Endothelial cell of umbilical vein (primary cell): ENCODE measurements around the gene DIS3L2. TPM values are rescaled to one million over a fixed set of nuclear protein-coding genes. Genes with fewer than 3 reads are reported as not detected.

ENCODE experiments used
- BruUV-seq: library from RNA; stranded (reverse); fragments of 400-500 nt; replicated peaks from 2 replicates; lab custom pipeline; 2021; lab: Mats Ljungman, UMichigan
- CTCF ChIA-PET: fragments of 300-600, 350-600 bp; sonication (Branson Sonifier 250); formaldehyde crosslinking; loops from one replicate; lab custom pipeline; 2021; ENCODE audit warnings: antibody characterized with exemption, inconsistent platforms; lab: Charles Lee
- POLR2A ChIA-PET: fragments of 300-600, 350-600 bp; sonication (Branson Sonifier 250); formaldehyde crosslinking; loops from one replicate; lab custom pipeline; 2021; ENCODE audit warnings: antibody characterized with exemption, inconsistent platforms; lab: Charles Lee
- DNase-seq: peaks from one replicate; pipeline ENCODE4 v3.0.0-alpha.2; 2011; ENCODE audit warnings: low read depth, low spot score
- FAIRE-seq: peaks from 2 replicates; lab custom pipeline; 2011; peaks lifted over from hg19 to GRCh38; lab: Jason Lieb, UNC
- H2AFZ ChIP-seq: 2 replicates; pipeline ENCODE4 v1.6.0; 2012; ENCODE audit warnings: low read depth, low read length, control low read depth, inconsistent platforms
- H3K27ac ChIP-seq: 2 replicates; pipeline ENCODE4 v1.5.1; 2011; ENCODE audit warnings: low read depth, mild to moderate bottlenecking, control low read depth, low read length, moderate library complexity; ENCODE audit not compliant: insufficient read depth
- H3K27me3 ChIP-seq, 2 experiments: 2 replicates each; pipeline versions ENCODE4 v1.6.0 to v1.6.1; 2011; ENCODE audit warnings: low read length in 2 of 2, mixed read lengths in 1 of 2; ENCODE audit not compliant: control insufficient read depth in 2 of 2, insufficient read depth in 2 of 2
- H3K36me3 ChIP-seq, 2 experiments: 2 replicates in 1 of 2; 3 replicates in 1 of 2; pipeline ENCODE4 v1.5.1; 2011; ENCODE audit warnings: low read length in 2 of 2, mild to moderate bottlenecking in 1 of 2, moderate library complexity in 1 of 2; ENCODE audit not compliant: control insufficient read depth in 2 of 2, insufficient read depth in 2 of 2; ENCODE audit errors: extremely low read depth in 1 of 2
- H3K4me1 ChIP-seq: 3 replicates; pipeline ENCODE4 v1.5.1; 2011; ENCODE audit warnings: mild to moderate bottlenecking, low read length; ENCODE audit not compliant: control insufficient read depth, insufficient read depth; ENCODE audit errors: extremely low read depth
- H3K4me2 ChIP-seq: 2 replicates; pipeline ENCODE4 v1.6.1; 2011; ENCODE audit warnings: low read length, control low read depth, mixed read lengths; ENCODE audit not compliant: insufficient read depth
- H3K4me3 ChIP-seq, 3 experiments: fragments of 200-600 bp in 1 of 3; sonication (generic), shearing (Covaris generic) in 1 of 3; replicated peaks in 1 of 3; 2 replicates each; pipeline ENCODE4 v1.5.1; 2011 to 2016; ENCODE audit warnings: control low read depth in 3 of 3, low read length in 3 of 3, mild to moderate bottlenecking in 2 of 3, inconsistent platforms in 1 of 3, low read depth in 1 of 3, moderate library complexity in 1 of 3; ENCODE audit not compliant: insufficient read depth in 1 of 3
- H3K79me2 ChIP-seq: 2 replicates; pipeline ENCODE4 v1.6.0; 2012; ENCODE audit warnings: low read length, inconsistent platforms; ENCODE audit not compliant: control insufficient read depth, insufficient read depth
- H3K9ac ChIP-seq: replicated peaks from 2 replicates; pipeline ENCODE3; 2011; ENCODE audit warnings: low read length, control low read depth; ENCODE audit not compliant: insufficient read depth; ENCODE audit errors: extremely low read depth
- H3K9me1 ChIP-seq: replicated peaks from 3 replicates; pipeline ENCODE4 v1.6.0; 2011; ENCODE audit warnings: mild to moderate bottlenecking, low read length; ENCODE audit not compliant: control insufficient read depth, insufficient read depth; ENCODE audit errors: extremely low read depth
- H3K9me3 ChIP-seq: replicated peaks from 2 replicates; pipeline ENCODE4 v1.5.1; 2012; ENCODE audit warnings: low read length, inconsistent platforms; ENCODE audit not compliant: control insufficient read depth, insufficient read depth
- H4K20me1 ChIP-seq: replicated peaks from 2 replicates; pipeline ENCODE3; 2011; ENCODE audit warnings: mild to moderate bottlenecking, low read length; ENCODE audit not compliant: control insufficient read depth, insufficient read depth; ENCODE audit errors: extremely low read depth
- EZH2 ChIP-seq: IDR thresholded peaks from 2 replicates; pipeline ENCODE4 v1.6.1; 2012; ENCODE audit warnings: borderline replicate concordance, low read depth, mild to moderate bottlenecking, moderate library complexity, low read length, inconsistent platforms; ENCODE audit not compliant: severe bottlenecking
- FOS ChIP-seq: IDR thresholded peaks from 2 replicates; pipeline ENCODE4 v1.6.1; 2011; ENCODE audit warnings: mild to moderate bottlenecking, low read length, moderate library complexity, borderline replicate concordance; ENCODE audit not compliant: insufficient read depth
- GATA2 ChIP-seq: IDR thresholded peaks from 2 replicates; pipeline ENCODE4 v1.7.0; 2011; ENCODE audit warnings: low read depth, mild to moderate bottlenecking, moderate library complexity, mixed read lengths, low read length; ENCODE audit not compliant: insufficient read length, insufficient read depth
- JUN ChIP-seq: IDR thresholded peaks from 2 replicates; pipeline ENCODE4 v1.6.1; 2011; ENCODE audit warnings: borderline replicate concordance, low read depth; ENCODE audit not compliant: insufficient read length, insufficient read depth
- MAX ChIP-seq: IDR thresholded peaks from 2 replicates; pipeline ENCODE4 v1.6.1; 2011; ENCODE audit not compliant: insufficient read depth, insufficient read length
- MYC ChIP-seq: IDR thresholded peaks from one replicate; pipeline ENCODE4 v1.6.1; 2011; ENCODE audit warnings: mild to moderate bottlenecking, low read depth, low read length
- POLR2A ChIP-seq: IDR thresholded peaks from 2 replicates; pipeline ENCODE4 v1.6.1; 2012; ENCODE audit warnings: low read depth, mild to moderate bottlenecking, control low read depth, low read length
- POLR2AphosphoS5 ChIP-seq: IDR thresholded peaks from 2 replicates; pipeline ENCODE4 v1.6.1; 2012; ENCODE audit warnings: low read depth, mild to moderate bottlenecking, control low read depth, low read length, moderate library complexity; ENCODE audit not compliant: insufficient read depth
- dilution Hi-C: fragments of 300-500 bp; cut with MboI; formaldehyde crosslinking; loops from one replicate; pipeline ENCODE4 v1.15.0; 2019; ENCODE audit warnings: low sequenced_read_pairs; ENCODE audit not compliant: extremely low pct_ligation_motif_present
- intact Hi-C: fragments of 100-400 bp; cut with micrococcal nuclease; formaldehyde crosslinking; loops from one replicate; pipeline ENCODE4 v1.10.0; 2022
- polyA plus RNA-seq, 4 experiments: library from polyadenylated mRNA; depleted of rRNA in 3 of 4; stranded (reverse) in 3 of 4; unstranded in 1 of 4; fragments of >200 nt; gene quantifications; 2 replicates each; pipeline versions ENCODE4 v1.2.1 to v1.2.3, GENCODE V29; 2011 to 2012; ENCODE audit warnings: missing spikeins in 1 of 4
- total RNA-seq: library from RNA; stranded (reverse); gene quantifications from 2 replicates; pipeline ENCODE4 v1.2.3, GENCODE V29; 2021
- TF ChIP-seq, protein P1 (sequence below), 2 donors: IDR thresholded peaks; 1 replicate in 1 of 2; 2 replicates in 1 of 2; pipeline ENCODE4 v1.5.1; 2011; ENCODE audit warnings: low read length in 2 of 2, mild to moderate bottlenecking in 2 of 2, moderate library complexity in 2 of 2, control low read depth in 1 of 2, inconsistent platforms in 1 of 2, low read depth in 1 of 2; ENCODE audit not compliant: insufficient read depth in 1 of 2; ENCODE audit errors: extremely low read depth in 1 of 2

DIS3L2 gene
- total and polyA plus RNA-seq, 2 donors (not counting 3 experiments of a cell fraction or from before 2014, with no cell fraction given): 14.6 to 31.2 TPM

- no peak for TF ChIP-seq MYC
- no peak for TF ChIP-seq POLR2A
- TF ChIP-seq MAX: no peak
- TF ChIP-seq EZH2: no peak
- TF ChIP-seq GATA2: no peak
- TF ChIP-seq FOS: no peak
- TF ChIP-seq POLR2AphosphoS5: no peak
- no peak for TF ChIP-seq JUN
- TF ChIP-seq, protein P1, sequence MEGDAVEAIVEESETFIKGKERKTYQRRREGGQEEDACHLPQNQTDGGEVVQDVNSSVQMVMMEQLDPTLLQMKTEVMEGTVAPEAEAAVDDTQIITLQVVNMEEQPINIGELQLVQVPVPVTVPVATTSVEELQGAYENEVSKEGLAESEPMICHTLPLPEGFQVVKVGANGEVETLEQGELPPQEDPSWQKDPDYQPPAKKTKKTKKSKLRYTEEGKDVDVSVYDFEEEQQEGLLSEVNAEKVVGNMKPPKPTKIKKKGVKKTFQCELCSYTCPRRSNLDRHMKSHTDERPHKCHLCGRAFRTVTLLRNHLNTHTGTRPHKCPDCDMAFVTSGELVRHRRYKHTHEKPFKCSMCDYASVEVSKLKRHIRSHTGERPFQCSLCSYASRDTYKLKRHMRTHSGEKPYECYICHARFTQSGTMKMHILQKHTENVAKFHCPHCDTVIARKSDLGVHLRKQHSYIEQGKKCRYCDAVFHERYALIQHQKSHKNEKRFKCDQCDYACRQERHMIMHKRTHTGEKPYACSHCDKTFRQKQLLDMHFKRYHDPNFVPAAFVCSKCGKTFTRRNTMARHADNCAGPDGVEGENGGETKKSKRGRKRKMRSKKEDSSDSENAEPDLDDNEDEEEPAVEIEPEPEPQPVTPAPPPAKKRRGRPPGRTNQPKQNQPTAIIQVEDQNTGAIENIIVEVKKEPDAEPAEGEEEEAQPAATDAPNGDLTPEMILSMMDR (IDR thresholded peaks at IDR 0.05; ENCODE audit: extremely low read depth in 1 of 2, insufficient read depth in 1 of 2, low read depth in 1 of 2, low read length in 2 of 2): no peak
- Histone ChIP-seq H3K9me3 (no peaks in the 10 kb centered on the region), H3K36me3 (no peaks in the 10 kb centered on the region), H3K27ac (no peak overlapping the region), H3K4me3 (no peak overlapping the region), H3K4me2 (no peak overlapping the region), H3K9me1 (no peaks in the 10 kb centered on the region), H3K4me1 (no peaks in the 10 kb centered on the region), H3K27me3 (no peaks in the 10 kb centered on the region), H4K20me1 (no peaks in the 10 kb centered on the region), H2AFZ (no peak overlapping the region), H3K9ac (no peak overlapping the region), H3K79me2 (no peaks in the 10 kb centered on the region)
- DNase-seq: peak; percentile 10
- intact Hi-C loops (no loop called here), dilution Hi-C loops (no loop called here)
- ChIA-PET POLR2A (no interaction called here), CTCF (interaction anchor here (0.8 kb wide), 1 partner anchor 14 kb away, joined by 3 read pairs; no protein-coding TSS in a partner anchor)
- no peak for FAIRE-seq
- no TSS peak for BruUV-seq
Observed at GRCh38 chr2:232103140-232103737, 141.7 kb downstream of the DIS3L2 start.
